GM21526 (cell line): ENCODE results near the gene MRPS6.

Source experiments
- ATAC-seq: cut with Tn5 transposase; IDR thresholded peaks from one replicate; pipeline ENCODE4 v1.9.1; 2021; ENCODE audit warnings: moderate library complexity; ENCODE audit not compliant: unreplicated experiment, low FRiP score

Gene MRPS6

DNA sequence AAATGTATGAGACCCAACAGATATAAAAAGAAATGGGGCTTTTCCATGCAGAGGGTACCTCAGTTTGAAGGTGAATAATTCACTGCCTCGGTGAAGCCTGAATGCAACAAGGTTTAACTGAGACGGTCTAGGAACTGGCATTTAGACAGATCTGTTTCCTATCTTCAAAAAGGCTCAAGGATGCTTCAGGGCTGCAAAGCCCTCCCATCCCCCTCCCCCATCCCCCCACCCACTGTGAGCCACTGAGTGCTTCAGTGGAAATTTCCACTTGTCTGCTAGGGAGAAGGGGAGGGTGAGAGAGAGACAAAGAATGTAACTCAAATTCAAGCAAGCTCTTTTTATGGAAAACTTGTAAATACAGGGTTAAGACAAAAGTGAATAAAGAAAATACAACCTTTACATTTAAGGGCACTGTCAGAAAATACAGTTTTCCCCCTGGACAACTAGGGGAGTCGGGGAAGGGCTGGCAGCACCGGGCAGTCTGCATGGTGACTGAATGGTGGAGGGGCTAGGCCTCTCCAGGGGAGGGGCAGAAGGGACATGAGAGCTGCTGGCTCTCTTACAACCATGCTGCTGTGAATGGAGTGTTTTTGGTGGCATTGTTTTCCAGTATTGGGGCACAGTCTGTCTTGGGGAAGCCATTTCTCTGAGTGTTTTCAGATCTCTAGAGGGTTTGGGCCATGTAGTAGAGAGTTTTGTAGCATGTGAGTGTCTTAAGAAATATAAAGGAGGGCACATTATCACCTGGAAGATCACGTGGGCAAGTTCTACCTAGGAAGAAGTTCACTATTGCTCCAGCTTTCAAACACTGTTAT lies 56.7 kb downstream of the MRPS6 start:
- ATAC-seq, result no peak

DNA sequence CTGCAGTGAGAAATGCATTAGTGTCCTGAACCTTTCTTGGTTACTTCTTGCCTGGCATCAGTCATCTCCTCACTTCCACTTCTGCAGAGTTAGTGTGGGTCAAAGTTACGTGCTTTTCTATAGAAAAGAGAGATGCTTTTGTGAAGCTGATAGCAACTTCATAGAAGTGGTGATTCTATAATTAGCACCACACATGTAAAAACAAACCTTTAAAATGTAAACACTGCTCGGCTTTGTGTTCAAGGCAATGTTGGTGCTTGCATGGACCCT lies 57.3 kb downstream of the MRPS6 start:
- ATAC-seq, result no peak

DNA sequence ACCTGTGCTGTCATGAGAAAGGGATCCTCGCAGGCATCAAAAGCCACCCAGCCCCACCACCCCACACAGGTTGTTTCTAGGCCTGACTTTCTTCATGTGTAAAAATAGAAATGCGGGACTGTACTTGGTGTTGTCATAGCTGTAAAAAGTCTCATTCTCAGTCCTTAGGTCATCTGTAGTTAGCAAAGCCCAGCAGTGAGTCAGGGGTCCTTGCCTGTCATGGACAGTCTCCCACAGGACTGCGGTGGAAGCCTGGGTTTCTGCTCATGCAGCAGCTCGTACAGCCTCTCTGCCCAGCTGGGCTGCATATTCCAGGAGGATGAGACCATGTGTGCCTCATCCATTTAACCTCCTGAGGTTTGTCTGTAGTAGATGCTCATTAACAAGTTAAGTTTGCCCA lies 58.2 kb downstream of the MRPS6 start:
- no peak for ATAC-seq

DNA sequence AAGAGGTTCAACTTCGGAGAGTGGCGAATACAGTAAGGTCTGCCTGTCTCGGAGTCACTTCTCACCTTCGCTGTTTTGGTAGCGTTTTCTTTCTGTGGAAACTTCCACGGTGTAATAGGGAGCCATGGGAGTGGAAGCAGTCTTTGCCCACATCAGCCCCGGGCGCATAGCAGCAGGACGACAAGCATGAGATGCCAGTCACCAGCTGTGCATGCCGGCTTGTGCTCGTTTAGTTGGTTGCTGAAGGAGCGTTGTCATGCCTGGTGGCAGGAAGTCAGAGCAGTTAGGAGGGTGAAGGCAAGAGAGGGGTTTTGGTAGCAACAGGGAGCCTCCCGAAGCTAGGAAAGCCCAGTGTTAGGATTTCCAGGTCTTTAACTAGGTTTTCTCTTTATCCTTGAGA lies 58.8 kb downstream of the MRPS6 start:
- ATAC-seq, result no peak

DNA sequence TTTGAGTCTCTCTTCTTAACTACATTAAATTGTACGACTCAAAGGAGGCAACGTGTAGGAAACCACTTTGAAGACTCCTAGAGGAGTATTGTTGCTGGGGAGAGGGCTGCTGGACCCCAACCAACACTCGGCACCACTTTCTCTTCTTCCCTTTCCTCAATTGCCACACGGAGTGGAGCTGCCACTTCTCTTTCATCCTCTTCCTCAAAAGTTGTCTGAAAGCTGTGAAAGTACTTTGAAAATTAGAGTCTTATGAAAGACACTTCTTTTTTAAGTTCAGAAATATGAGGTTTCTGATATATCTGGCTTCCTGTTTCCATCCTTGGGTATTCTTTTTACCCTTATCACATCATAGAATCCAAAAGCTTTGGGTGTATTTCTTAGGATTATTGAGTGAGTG lies 59.5 kb downstream of the MRPS6 start:
- no peak for ATAC-seq

DNA sequence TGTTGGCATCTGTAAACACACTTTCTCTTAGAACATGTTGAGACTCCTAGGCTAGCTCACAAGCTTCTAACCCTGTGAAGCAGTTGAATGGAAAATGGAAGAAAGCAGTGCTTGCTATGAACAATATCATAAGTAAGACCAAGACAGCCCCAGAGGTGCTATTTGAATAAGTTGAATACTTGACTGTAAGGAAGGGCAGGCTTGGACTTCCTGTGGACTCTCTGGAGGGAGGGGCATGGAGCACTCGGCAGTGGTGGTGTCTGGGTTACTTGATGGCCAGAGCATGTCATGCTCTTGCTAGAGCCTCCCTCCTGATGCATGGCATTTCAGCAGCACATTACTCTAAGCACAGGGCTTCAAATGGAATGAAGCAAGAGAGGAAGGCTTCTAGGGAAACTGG lies 60.0 kb downstream of the MRPS6 start:
- no peak for ATAC-seq

DNA sequence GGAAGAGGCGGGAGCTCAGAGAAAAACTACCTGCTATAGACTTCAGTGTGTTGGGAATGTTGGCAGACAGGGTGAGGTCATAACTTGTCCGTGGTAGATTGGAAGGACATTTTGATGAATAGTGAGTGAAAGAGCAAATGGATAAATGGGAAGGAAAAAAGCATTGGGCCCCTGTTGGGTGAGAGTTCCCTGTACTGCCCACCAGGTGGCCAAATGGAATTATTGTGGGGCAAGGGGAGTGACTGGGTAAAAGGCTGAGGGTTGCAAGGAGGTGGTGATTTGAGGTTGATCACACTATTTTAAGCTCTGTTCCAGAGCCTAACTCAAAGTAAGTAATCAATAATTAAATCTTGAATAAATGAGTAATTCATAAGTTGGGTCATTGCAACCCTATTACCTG lies 60.4 kb downstream of the MRPS6 start:
- ATAC-seq, result no peak

DNA sequence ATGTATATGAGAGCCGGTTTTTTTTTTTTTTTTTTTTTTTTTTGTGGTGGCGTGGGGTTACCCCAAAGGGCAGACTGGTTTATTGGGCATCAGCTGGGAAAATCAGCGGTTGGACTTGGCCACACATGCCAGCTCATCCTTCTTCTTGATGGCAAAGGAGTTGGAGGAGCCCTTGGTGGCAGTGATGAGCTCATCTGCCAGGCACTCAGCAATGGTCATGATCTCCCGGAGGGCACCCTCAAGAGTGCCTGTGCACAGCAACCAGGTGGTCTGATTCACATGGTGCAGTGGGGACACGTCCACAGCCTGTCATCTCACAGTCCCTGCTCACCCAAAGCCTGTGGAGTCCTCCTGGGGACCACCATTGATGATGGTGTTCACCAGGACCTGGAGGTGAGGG lies 62.0 kb downstream of the MRPS6 start:
- ATAC-seq, result no peak

DNA sequence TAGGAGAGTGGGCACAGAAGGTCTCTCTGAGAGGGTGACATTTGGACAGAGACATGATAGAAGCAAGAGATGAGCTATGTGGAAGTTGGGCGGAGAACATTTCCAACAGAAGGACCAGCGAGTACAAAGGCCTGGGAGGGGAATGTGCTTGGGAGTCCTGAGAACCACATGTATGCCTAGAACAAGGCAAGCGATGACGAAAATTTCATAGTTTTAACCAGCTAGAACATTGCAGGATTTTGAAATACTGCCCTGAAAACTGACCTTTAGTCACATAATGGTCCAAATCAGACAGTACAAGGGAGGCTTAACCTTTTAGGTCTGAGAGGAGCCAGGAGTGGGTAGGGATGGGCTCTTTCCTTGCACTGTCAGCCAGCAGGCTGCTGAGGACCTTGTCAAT lies 68.0 kb downstream of the MRPS6 start:
- ATAC-seq, result no peak

DNA sequence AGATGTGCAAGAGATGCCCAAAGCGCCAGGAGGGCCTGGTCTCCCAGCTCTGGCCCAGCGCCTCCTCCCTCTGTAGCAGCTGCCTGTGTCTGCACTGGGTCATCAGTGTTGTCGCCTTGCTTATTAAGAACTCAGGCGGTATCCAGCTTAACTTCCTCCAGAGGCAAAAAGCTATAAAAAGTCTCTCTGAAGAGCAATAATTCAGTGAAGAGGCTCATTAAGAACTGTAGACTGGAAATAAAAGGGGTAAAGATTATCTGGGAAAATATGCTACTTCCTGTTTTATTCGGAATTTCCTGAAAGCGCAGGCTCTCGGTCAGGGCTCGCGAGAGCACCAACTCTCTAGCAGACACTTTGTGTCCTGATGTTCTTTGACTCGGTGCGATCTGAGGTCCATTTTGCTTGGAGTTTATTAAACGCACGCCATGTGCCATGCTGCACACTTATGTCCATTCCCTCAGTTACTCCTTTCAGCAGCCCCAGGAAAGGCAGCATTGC lies 70.4 kb downstream of the MRPS6 start:
- no peak for ATAC-seq

DNA sequence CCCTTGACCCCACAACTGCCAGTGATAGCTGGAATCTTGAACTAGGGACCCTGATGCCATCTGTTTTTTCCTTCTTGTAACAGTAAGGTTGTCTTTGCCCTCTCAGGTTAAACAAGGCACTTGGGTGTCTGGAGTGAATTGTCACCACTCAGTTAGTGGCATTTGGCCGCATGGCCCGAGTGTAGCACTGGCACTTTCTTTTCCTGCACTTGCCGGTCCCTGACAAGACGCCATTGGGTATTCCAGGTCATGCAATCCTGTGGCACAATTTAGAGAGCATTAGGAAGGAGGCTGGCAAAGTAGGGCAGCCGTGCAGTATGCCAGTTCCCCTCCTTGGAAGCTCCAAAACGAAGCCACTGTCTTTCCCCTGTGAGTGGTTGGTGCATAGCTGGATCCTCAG lies 70.8 kb downstream of the MRPS6 start:
- ATAC-seq, result no peak

DNA sequence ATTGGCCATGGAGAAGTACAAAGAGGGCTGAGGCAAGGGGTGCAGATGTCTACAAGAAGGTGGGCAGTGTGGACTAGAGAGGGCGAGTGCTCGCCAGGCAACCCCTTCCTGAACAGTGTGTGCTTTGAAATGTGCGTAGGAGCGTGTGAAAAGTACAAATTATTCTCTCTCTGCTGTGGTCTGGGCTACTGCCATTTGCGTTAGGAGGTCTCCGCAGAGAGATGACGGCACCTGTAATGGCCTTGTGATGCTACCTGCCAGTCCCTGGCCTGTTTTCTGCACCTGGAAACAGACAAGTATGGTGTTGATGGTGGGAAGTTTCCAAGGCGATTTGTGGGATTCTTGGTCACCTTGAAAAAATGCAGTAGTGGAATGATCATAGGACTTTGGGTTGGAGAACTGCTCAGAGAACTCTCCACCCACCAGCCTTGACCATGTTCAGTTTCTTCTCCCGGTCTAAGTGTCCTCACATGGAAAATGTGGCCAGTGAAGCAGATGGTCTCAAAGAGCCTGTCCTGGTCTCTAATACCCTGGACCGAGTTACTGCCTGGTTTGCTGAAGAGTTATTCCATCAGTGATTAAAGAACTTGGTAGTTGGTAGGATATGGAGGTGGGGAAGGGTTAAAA lies 74.5 kb downstream of the MRPS6 start:
- no peak for ATAC-seq

DNA sequence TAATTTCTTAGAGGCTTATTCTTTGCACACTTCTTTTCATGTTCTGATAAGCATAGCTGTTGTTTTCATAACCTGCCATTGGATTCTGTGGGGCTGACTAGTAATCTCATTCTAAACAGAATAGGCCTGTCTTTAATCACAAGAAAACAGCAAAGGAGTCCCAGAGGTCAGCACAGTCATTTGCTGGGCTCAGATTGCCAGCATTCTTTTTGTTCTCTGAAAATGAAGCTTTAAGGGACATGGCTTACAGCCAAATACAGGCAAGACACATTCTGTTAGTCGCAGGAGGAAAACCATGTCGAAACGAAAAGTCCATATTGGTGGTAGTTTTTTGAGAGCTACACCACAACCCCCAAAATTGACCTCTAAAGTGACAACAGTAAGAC lies 75.0 kb downstream of the MRPS6 start:
- ATAC-seq, result no peak

DNA sequence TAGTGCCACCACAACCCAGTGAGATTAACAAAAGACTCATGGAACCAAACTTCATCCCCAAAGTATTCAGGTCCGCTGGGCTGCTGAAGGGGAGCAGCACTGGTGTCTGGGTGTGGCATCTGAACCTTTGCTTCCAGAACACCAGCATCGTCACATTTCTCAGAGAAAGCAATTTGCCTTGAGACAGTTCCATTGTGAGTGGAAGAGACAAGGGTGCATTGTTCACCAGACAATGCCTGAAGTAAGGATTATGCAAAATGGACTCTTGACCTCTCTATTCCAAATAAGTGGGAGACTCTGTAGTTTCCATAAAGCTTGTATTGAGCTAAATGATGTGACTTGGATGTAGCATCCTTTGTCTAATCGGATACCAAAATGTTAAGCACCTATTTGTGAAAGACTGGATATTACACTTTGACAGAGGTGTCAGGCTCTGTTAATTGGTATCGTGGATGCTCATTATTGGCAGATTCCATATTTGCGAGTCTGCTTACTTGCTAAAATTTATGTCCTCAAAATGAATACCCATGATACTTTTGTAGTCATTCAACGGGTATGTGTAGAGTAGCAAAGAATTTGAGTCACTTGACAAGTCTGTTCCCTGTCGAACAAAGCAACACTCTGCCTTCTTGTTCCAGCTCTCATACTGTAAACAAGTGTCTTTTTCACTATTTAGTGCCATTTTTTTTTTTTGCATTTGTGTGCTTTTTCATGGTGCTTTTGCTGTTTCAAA lies 75.6 kb downstream of the MRPS6 start:
- ATAC-seq, result no peak

DNA sequence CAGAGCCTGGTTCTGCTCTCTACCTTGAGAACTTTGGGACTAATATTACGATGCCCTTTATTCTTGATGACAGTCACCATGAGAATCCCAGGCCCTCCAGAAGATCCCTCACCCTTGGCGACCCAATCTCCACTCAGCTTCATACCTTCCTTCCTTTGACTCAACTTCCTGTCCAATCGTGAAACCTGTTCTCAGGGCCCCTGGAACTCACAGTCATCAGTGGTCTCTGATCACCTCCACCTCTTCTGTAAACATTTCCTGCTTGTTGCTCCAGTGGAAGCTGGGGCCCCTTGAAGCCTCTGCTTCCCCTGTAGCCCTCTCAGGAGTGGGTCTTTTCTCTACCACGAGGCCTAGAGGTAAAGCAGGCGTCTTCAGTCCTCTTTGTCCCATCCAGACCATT lies 79.1 kb downstream of the MRPS6 start:
- ATAC-seq, result no peak

DNA sequence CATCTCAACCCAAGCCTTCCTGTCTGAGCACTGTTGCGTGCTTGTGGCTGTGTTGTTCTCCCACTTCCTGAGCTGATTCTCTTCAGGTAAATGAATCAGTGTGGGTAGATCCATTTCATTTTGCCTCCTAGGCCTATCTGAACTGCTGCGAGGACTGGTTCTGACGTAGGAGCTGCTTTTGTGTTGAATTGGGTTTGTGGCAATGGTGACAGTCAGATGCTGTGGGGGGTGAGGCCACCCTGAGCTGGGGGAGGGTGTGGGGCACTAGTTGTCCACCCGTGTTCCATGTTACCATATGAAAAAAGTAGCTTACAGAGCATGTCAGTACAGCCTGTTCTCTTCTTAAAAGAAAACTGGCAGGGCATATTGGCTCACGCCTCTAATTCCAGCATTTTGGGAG lies 81.5 kb downstream of the MRPS6 start:
- ATAC-seq, result no peak

DNA sequence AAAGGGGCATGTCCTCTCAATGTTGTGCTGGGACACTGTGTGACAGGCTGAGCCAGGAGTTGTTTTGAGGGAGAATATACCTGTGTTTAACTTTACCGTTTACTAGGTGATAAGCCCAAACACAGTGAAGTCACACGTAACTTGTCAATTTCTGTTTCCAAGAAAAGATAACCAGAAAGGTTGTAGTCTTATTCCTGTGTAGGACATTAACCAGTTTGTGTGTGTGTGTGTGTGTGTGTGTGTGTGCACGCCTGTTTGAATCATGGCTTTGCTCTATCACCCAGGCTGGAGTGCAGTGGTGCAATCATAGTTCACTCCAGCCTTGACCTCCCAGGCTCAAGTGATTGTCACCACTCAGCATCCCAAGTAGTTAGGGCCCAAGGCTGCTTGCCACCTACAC lies 83.6 kb downstream of the MRPS6 start:
- ATAC-seq, result no peak

DNA sequence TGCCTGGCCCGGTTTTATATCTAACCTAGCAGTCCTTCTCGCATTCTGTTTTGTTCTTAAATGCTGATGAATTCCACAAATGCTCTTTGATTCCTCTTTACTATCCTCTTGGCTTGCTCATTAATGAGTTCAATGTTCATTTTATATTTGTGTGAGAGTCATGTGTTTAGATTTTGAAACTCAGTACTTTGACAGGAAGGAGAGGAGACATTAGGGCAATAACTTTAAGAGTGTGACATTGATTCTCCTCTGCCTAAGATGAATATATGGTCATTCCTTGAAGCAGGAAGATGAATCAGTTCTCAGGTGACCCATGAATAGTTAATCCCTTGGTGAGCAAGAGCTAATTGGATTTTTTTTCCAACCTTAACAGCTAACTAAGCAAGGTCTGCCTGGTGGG lies 84.1 kb downstream of the MRPS6 start:
- ATAC-seq, result no peak

DNA sequence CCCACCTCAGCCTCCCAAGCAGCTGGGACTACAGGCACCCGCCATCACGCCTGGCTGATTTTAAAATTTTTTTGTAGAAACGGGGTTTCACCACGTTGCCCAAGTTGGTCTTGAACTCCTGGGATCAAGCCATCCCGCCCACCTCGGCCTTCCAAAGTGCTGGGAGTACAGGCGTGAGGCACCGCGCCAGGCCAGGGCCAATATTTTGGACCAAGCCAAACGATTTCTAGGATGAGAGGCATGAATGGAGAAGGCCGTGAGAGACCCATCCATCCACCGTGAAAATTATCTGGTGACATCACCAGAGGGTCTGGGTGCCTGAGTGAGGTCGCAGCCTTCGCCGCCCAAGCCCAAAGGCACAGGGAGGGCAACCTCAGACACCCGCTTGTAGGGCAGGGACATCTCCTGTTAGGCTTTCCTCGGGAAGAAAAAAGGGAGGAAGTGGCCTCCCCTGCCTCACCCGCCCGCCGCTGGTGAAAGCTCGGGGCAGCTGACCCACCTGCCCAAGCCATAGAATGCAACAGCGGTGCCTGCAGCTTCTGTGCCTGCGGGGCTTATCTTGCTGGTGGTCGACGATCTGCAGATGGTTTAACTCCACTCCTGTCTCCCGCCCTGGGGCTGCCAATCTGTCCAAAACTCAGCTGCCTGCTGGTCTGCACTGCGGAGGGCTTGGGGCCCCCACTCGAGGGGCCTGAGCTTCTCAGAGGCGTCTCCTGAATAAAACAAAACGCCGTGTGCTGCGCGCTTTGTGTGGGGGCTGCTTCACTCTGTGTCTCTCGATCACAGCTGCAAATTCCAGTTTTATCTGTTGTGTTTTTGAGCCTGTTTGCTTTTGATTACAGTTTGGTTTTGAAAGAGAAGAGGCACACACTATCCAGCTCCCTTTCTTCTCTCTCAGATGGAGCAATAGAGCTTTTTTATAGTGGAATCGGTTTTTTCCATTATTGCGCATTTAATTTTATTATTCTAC lies 85.8 kb downstream of the MRPS6 start:
- no peak for ATAC-seq

DNA sequence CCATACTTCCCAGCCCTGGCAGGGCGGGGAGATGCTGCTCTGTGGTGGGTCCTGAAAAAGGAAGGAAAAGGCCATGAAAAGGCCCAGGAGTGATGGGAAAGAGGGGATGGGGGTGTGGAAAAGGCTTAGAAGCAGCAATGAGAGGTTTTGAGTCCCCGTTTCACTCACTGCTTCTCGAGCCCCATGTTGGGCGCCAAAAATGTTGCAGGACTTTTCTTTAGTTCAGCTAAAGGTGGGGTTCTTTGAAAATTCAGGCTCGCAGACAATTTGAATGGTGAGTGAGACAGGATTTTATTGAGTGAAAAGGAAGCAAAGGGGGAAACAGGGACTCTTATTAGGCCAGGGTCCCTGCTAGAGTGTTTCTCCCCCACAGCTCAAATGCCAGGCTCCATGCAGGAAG lies 93.1 kb downstream of the MRPS6 start:
- no peak for ATAC-seq

DNA sequence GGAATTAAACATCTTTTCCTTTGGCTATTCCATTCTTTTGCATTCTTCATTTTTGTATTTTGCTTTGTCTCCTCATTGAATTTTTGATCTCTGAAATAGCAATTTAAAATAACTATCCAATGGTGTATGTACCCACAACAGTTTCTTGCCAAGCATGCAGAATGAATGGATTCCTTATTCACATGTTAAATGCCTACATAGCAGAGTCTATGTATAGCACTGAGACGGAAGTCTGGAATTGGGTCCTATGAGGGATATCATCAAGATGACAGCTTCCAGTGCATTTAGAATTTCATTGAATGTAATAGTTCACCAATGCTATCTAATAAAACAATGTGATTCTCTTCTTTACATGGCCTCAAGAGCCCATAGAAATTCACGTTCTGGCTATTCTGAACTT lies 97.5 kb downstream of the MRPS6 start:
- no peak for ATAC-seq
